Activated naive CD8-positive, alpha-beta T cell treated with anti-CD3 and anti-CD28 coated beads, Interleukin-2, amount 50 U/mL, for 24 hours (primary cell): ENCODE measurements around the gene LDLRAD3.

Source experiments
- ATAC-seq: fragments of 150-1000 bp; cut with Tn5 transposase; one replicate; pipeline ENCODE4 v1.10.0; 2021
- DNase-seq: peaks from one replicate; pipeline ENCODE4 v3.0.0; 2021
- H3K27ac Mint-ChIP-seq: one replicate; pipeline ENCODE4 v1.8.0; 2021; ENCODE audit warnings: mild to moderate bottlenecking, mixed read lengths
- H3K27me3 Mint-ChIP-seq: one replicate; pipeline ENCODE4 v1.8.0; 2021; ENCODE audit warnings: mixed read lengths
- H3K36me3 Mint-ChIP-seq: one replicate; pipeline ENCODE4 v1.8.0; 2021; ENCODE audit warnings: low read depth, mixed read lengths
- H3K4me1 Mint-ChIP-seq: one replicate; pipeline ENCODE4 v1.8.0; 2021; ENCODE audit warnings: mixed read lengths
- H3K4me3 Mint-ChIP-seq: one replicate; pipeline ENCODE4 v1.8.0; 2021; ENCODE audit warnings: mild to moderate bottlenecking, moderate library complexity, mixed read lengths
- H3K9me3 Mint-ChIP-seq: one replicate; pipeline ENCODE4 v1.8.0; 2021; ENCODE audit warnings: mixed read lengths

LDLRAD3 gene

GRCh38 chr11:36078686-36079055 lies 134.8 kb downstream of the LDLRAD3 start:
- Mint-ChIP-seq H3K4me1 (no peaks in the 10 kb centered on the region), H3K4me3 (no peak overlapping the region), H3K9me3 (peaks cover 7% of the 10 kb centered on the region), H3K36me3 (no peaks in the 10 kb centered on the region), H3K27me3 (peaks cover 6% of the 10 kb centered on the region), H3K27ac (no peak overlapping the region)
- no peak for DNase-seq
- ATAC-seq: no peak

- H3K4me3 Mint-ChIP-seq: no peak overlapping the region
- ATAC-seq: no peak
- DNase-seq: no peak
- no peak overlapping the region for H3K27ac Mint-ChIP-seq
- no peaks in the 10 kb centered on the region for H3K27me3 Mint-ChIP-seq
- H3K9me3 Mint-ChIP-seq: peaks cover 7% of the 10 kb centered on the region
- H3K4me1 Mint-ChIP-seq: no peaks in the 10 kb centered on the region
- H3K36me3 Mint-ChIP-seq: no peaks in the 10 kb centered on the region
Observed at GRCh38 chr11:36079878-36080675, 136.2 kb downstream of the LDLRAD3 start.

DNA sequence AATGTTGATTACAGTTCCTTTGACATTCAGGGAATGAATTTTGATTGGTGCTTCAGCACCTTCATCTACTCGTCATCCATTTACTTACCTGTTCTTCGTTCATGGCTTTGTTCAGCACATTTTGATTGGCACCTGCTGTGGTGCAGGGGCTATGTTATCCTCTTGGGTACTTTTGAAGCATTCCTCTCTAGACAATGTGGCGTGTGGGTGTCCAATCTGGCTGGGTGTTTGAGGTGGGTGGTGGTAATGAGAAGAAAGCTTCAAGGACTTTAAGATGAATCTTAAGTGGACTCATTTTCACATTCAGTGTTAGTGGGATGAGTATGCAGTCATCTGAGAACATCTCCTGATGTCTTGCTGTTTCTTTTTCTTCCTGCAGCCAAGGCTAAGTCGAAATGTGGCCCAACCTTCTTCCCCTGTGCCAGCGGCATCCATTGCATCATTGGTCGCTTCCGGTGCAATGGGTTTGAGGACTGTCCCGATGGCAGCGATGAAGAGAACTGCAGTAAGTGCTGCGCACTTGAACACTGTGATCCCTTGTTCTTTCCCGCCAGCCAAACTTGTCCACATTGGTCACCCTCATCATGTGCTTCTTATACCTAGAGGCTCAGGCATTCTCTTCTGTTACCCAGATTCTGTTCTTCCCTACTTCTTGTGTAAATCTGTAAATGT lies 137.5 kb downstream of the LDLRAD3 start:
- H3K4me1 Mint-ChIP-seq: no peaks in the 10 kb centered on the region
- peaks cover 7% of the 10 kb centered on the region for H3K9me3 Mint-ChIP-seq
- no peak overlapping the region for H3K4me3 Mint-ChIP-seq
- DNase-seq (no peak), ATAC-seq (no peak)
- no peaks in the 10 kb centered on the region for H3K36me3 Mint-ChIP-seq
- H3K27me3 Mint-ChIP-seq: no peaks in the 10 kb centered on the region
- no peak overlapping the region for H3K27ac Mint-ChIP-seq

- no peaks in the 10 kb centered on the region for H3K36me3 Mint-ChIP-seq
Observed at GRCh38 chr11:36086366-36086765, 142.5 kb downstream of the LDLRAD3 start.

DNA sequence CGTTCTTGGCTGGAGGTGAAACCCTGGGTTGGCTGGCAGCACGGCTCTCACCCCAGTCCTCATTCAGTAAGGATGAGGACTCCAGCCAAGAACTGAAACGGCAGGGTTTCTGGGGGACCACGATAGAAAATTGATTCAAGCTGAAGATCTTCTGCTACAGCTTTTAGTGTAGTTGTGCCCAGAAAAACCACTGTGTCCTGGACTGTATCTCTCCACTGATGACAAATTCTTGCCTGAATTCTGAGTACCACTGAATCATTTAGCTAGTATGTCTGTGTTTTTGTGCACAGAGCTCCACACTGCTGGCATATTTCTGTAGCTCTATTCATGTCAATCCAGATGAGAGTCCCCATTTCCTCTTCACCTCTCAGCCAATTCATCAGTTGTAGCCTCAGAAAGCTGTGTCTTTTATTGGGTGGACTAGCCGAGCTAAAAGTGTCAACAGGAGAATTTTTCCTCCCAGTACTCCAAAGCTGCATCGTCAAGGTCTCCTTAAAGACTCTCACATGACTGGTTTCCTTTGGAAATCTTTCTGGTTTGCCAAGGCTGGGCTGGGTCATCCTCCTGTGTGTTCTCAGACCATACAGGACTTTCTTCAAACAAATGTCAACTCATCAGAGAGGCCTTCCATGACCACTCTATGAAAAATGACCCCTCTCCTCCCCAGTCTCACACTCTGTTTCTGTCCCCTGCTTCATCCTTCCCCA lies 144.6 kb downstream of the LDLRAD3 start:
- Mint-ChIP-seq H3K9me3 (peaks cover 4% of the 10 kb centered on the region), H3K27ac (no peak overlapping the region), H3K36me3 (no peaks in the 10 kb centered on the region), H3K4me3 (no peak overlapping the region), H3K27me3 (peaks cover 18% of the 10 kb centered on the region), H3K4me1 (no peaks in the 10 kb centered on the region)
- DNase-seq (no peak), ATAC-seq (no peak)

More at GRCh38 chr11:36086366-36086765, 142.5 kb downstream of the LDLRAD3 start:
- Mint-ChIP-seq H3K27ac (no peak overlapping the region), H3K4me3 (no peak overlapping the region), H3K27me3 (peaks cover 11% of the 10 kb centered on the region), H3K9me3 (peaks cover 11% of the 10 kb centered on the region), H3K4me1 (no peaks in the 10 kb centered on the region)
- ATAC-seq: no peak
- DNase-seq: no peak

- Mint-ChIP-seq H3K4me3 (no peak overlapping the region), H3K4me1 (no peaks in the 10 kb centered on the region), H3K27me3 (peaks cover 24% of the 10 kb centered on the region), H3K9me3 (peaks cover 7% of the 10 kb centered on the region), H3K36me3 (no peaks in the 10 kb centered on the region), H3K27ac (no peak overlapping the region)
- DNase-seq (no peak), ATAC-seq (no peak)
Observed at GRCh38 chr11:36089920-36090319, 146.1 kb downstream of the LDLRAD3 start.

- DNase-seq (no peak), ATAC-seq (no peak)
- peaks cover 7% of the 10 kb centered on the region for H3K9me3 Mint-ChIP-seq
- peaks cover 24% of the 10 kb centered on the region for H3K27me3 Mint-ChIP-seq
- H3K36me3 Mint-ChIP-seq: no peaks in the 10 kb centered on the region
- H3K27ac Mint-ChIP-seq: no peak overlapping the region
- no peaks in the 10 kb centered on the region for H3K4me1 Mint-ChIP-seq
- no peak overlapping the region for H3K4me3 Mint-ChIP-seq
Observed at GRCh38 chr11:36090356-36091109, 146.7 kb downstream of the LDLRAD3 start.

DNA sequence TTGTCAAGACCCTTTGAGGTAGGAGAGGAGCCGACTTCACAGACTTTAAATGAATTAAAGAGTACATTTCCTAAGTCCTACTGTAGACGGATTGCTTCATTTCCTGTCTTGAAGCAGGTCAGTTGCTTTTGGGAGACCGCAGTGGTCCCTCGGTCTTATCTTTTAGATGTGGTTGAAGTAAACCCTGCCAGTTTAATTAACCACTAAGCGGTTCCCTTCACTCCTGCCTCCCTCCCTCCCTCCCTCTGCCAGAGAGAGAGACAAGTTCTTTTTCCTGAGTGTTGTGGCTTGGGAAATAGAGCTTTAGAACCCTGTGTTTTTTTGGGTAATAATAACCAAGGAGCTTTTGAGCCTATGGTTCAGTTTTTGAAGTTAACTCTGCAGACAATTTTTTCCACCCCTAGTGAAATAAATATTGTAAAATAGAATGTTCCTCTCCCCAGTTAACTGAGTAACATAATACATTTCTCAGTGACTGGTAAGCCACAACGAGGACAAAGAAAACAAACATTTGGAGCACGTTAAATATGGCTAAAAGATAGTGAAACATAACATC lies 147.5 kb downstream of the LDLRAD3 start:
- Mint-ChIP-seq H3K27ac (no peak overlapping the region), H3K4me1 (no peaks in the 10 kb centered on the region), H3K9me3 (peaks cover 7% of the 10 kb centered on the region), H3K4me3 (no peak overlapping the region), H3K27me3 (peaks cover 24% of the 10 kb centered on the region), H3K36me3 (no peaks in the 10 kb centered on the region)
- DNase-seq (no peak), ATAC-seq (no peak)

GRCh38 chr11:36092314-36093030 lies 148.6 kb downstream of the LDLRAD3 start:
- H3K4me3 Mint-ChIP-seq: no peak overlapping the region
- no peaks in the 10 kb centered on the region for H3K36me3 Mint-ChIP-seq
- ATAC-seq (no peak), DNase-seq (no peak)
- H3K27ac Mint-ChIP-seq: no peak overlapping the region
- H3K9me3 Mint-ChIP-seq: peaks cover 7% of the 10 kb centered on the region
- no peaks in the 10 kb centered on the region for H3K4me1 Mint-ChIP-seq
- peaks cover 24% of the 10 kb centered on the region for H3K27me3 Mint-ChIP-seq

DNA sequence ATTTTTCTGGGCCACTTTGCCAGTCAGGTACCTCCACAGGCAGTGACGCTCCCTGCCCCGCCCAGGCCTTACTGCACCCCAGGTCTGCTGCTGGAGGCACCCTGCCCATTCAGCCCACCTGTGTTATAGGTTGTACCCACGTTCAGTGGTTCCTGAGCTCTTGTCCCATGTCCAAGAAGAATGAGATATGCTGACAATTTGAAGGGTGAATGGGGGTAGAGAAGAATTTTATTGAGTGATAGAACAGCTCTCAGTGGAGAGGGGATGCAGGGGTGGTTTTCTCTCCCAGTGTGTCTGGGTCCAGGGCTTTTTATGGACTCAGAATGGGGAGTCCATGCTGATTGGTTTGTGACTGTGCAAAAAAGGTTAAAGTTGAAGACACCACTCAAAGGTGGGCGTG lies 149.7 kb downstream of the LDLRAD3 start:
- no peak for DNase-seq
- no peak overlapping the region for H3K27ac Mint-ChIP-seq
- H3K36me3 Mint-ChIP-seq: no peaks in the 10 kb centered on the region
- H3K4me3 Mint-ChIP-seq: no peak overlapping the region
- no peaks in the 10 kb centered on the region for H3K4me1 Mint-ChIP-seq
- ATAC-seq: no peak
- H3K9me3 Mint-ChIP-seq: peaks cover 3% of the 10 kb centered on the region
- H3K27me3 Mint-ChIP-seq: peaks cover 24% of the 10 kb centered on the region

GRCh38 chr11:36094164-36094563 lies 150.3 kb downstream of the LDLRAD3 start:
- no peaks in the 10 kb centered on the region for H3K4me1 Mint-ChIP-seq
- H3K27me3 Mint-ChIP-seq: peaks cover 20% of the 10 kb centered on the region
- no peak overlapping the region for H3K27ac Mint-ChIP-seq
- no peak overlapping the region for H3K4me3 Mint-ChIP-seq
- H3K9me3 Mint-ChIP-seq: peaks cover 3% of the 10 kb centered on the region
- ATAC-seq (no peak), DNase-seq (no peak)
- no peaks in the 10 kb centered on the region for H3K36me3 Mint-ChIP-seq

DNA sequence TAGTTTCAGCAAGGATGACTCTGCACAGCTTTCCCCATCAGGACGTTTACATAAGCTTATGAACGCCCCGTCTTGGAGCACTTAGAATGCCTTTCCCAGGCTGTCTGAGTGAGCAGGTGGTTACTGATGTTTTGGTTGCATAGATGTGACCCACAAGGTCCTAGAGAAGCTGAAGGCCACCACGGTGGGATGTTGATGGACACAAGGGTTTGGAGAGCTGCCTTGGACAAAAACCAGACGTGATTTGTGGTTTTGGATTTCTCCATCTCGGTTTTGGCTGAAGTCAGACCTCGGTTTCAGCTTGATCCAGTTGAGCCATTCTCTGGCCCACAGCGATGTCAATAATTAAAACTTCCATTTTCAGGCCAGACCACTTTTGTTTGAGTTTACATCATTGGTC lies 151.9 kb downstream of the LDLRAD3 start:
- no peak for DNase-seq
- no peaks in the 10 kb centered on the region for H3K36me3 Mint-ChIP-seq
- no peak for ATAC-seq
- H3K4me3 Mint-ChIP-seq: no peak overlapping the region
- H3K27ac Mint-ChIP-seq: no peak overlapping the region
- H3K9me3 Mint-ChIP-seq: peaks cover 3% of the 10 kb centered on the region
- H3K4me1 Mint-ChIP-seq: no peaks in the 10 kb centered on the region
- H3K27me3 Mint-ChIP-seq: peaks cover 13% of the 10 kb centered on the region

DNA sequence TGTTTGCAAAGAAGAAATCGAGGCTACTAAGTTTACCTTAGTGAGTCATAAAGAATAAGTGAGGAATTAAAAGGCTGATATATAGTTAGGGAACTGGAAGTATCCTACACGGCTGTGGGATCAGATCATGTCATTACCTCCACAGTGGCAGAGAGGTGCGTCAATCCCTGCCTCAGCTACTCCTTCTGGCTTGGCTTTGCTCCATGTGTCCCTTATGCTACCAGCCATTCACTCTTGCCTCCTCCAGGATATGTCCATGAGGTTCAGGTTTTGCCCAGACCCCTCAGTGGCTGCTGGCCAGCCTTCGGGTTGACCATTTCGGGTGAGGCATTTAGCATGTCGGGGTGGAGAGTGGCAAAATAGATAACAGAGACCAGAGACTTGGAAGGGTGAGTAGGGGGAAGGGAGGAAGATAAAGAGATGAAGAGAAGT lies 153.4 kb downstream of the LDLRAD3 start:
- H3K9me3 Mint-ChIP-seq: peaks cover 3% of the 10 kb centered on the region
- H3K27ac Mint-ChIP-seq: no peak overlapping the region
- H3K4me3 Mint-ChIP-seq: no peak overlapping the region
- peaks cover 10% of the 10 kb centered on the region for H3K27me3 Mint-ChIP-seq
- ATAC-seq: no peak
- no peaks in the 10 kb centered on the region for H3K36me3 Mint-ChIP-seq
- no peak for DNase-seq
- no peaks in the 10 kb centered on the region for H3K4me1 Mint-ChIP-seq

DNA sequence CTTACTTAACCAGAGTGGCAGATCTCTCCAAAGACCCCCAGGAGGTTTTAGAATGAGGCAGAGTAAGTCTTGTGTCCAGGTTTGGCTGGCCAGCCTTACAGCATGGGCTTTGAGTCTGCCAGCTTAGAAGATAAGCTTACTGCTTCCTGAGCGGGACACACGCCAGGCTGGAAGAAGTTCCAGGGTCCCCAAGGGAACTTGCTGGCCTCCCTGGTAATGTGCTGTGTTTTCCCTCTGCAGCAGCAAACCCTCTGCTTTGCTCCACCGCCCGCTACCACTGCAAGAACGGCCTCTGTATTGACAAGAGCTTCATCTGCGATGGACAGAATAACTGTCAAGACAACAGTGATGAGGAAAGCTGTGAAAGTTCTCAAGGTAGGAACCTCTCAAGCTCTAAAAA lies 154.2 kb downstream of the LDLRAD3 start:
- H3K9me3 Mint-ChIP-seq: peaks cover 3% of the 10 kb centered on the region

More for the DNA sequence above, 154.2 kb downstream of the LDLRAD3 start:
- Mint-ChIP-seq H3K4me1 (no peaks in the 10 kb centered on the region), H3K27ac (no peak overlapping the region), H3K27me3 (peaks cover 6% of the 10 kb centered on the region), H3K36me3 (no peaks in the 10 kb centered on the region), H3K4me3 (no peak overlapping the region)
- DNase-seq (no peak), ATAC-seq (no peak)
